HepG2 (cell line): ENCODE results near the gene ITSN2. TPM values are rescaled to one million over a fixed set of nuclear protein-coding genes. Genes with fewer than 3 reads are reported as not detected.

ENCODE experiments used
- AKAP8 ChIP-seq: sonication (generic); formaldehyde crosslinking; IDR thresholded peaks from 2 replicates; pipeline ENCODE4 v1.5.1; 2020; ENCODE audit warnings: mild to moderate bottlenecking, missing genetic modification reagents
- ATF7 ChIP-seq, 2 experiments: fragments of 450-650 bp in 1 of 2; sonication (generic) in 1 of 2; formaldehyde crosslinking in 1 of 2; IDR thresholded peaks; 2 replicates each; pipeline versions ENCODE4 v1.4.0 to v1.6.1; 2016 to 2020; ENCODE audit warnings: antibody characterized with exemption in 1 of 2, mild to moderate bottlenecking in 1 of 2, missing genetic modification reagents in 1 of 2
- FOXP1 ChIP-seq, 2 experiments: fragments of 450-650 bp in 1 of 2; IDR thresholded peaks; 2 replicates each; pipeline ENCODE4 v1.6.1; 2017 to 2018; ENCODE audit warnings: antibody characterized with exemption in 1 of 2
- HOXD1 ChIP-seq: sonication (generic); formaldehyde crosslinking; IDR thresholded peaks from 2 replicates; pipeline ENCODE4 v1.5.0; 2020; ENCODE audit warnings: missing genetic modification reagents
- JUND ChIP-seq: sonication (generic); formaldehyde crosslinking; IDR thresholded peaks from 2 replicates; pipeline ENCODE4 v1.8.0; 2022; ENCODE audit warnings: mild to moderate bottlenecking, missing genetic modification reagents
- LBX2 ChIP-seq: sonication (generic); formaldehyde crosslinking; IDR thresholded peaks from 2 replicates; pipeline ENCODE4 v1.5.0; 2020; ENCODE audit warnings: missing genetic modification reagents, mild to moderate bottlenecking, borderline replicate concordance
- NKX3-1 ChIP-seq: sonication (generic); formaldehyde crosslinking; IDR thresholded peaks from 2 replicates; pipeline ENCODE4 v1.5.0; 2020; ENCODE audit warnings: missing genetic modification reagents
- SMAD9 ChIP-seq: sonication (generic); formaldehyde crosslinking; IDR thresholded peaks from 2 replicates; pipeline ENCODE4 v1.5.1; 2020; ENCODE audit warnings: mild to moderate bottlenecking, missing genetic modification reagents
- TARDBP ChIP-seq: sonication (generic); formaldehyde crosslinking; IDR thresholded peaks from 2 replicates; pipeline ENCODE4 v1.8.0; 2022; ENCODE audit warnings: mild to moderate bottlenecking, missing genetic modification reagents
- TCF12 ChIP-seq, 2 experiments: fragments of 450-650 bp in 1 of 2; sonication (generic) in 1 of 2; formaldehyde crosslinking in 1 of 2; IDR thresholded peaks; 2 replicates each; pipeline versions ENCODE4 v1.6.1 to v1.8.0; 2017 to 2022; ENCODE audit warnings: antibody characterized with exemption in 1 of 2, mild to moderate bottlenecking in 1 of 2, missing genetic modification reagents in 1 of 2, moderate library complexity in 1 of 2
- ZBTB21 ChIP-seq: sonication (generic); formaldehyde crosslinking; IDR thresholded peaks from 2 replicates; pipeline ENCODE4 v1.4.0; 2020; ENCODE audit warnings: missing genetic modification reagents
- ZBTB39 ChIP-seq: sonication (generic); formaldehyde crosslinking; IDR thresholded peaks from 2 replicates; pipeline ENCODE4 v1.5.0; 2020; ENCODE audit warnings: missing genetic modification reagents
- ZFP36L2 ChIP-seq: sonication (generic); formaldehyde crosslinking; IDR thresholded peaks from 2 replicates; pipeline ENCODE4 v1.4.0; 2020; ENCODE audit warnings: missing genetic modification reagents
- ZMYM4 ChIP-seq: sonication (generic); formaldehyde crosslinking; IDR thresholded peaks from 2 replicates; pipeline ENCODE4 v1.8.1; 2023; ENCODE audit warnings: mild to moderate bottlenecking, missing genetic modification reagents
- ZNF263 ChIP-seq: sonication (generic); formaldehyde crosslinking; IDR thresholded peaks from 2 replicates; pipeline ENCODE4 v1.4.0; 2020; ENCODE audit warnings: missing genetic modification reagents
- ZNF547 ChIP-seq: sonication (generic); formaldehyde crosslinking; IDR thresholded peaks from 2 replicates; pipeline ENCODE4 v1.5.1; 2020; ENCODE audit warnings: mild to moderate bottlenecking, missing genetic modification reagents
- ZNF564 ChIP-seq: sonication (generic); formaldehyde crosslinking; IDR thresholded peaks from 2 replicates; pipeline ENCODE4 v1.8.1; 2023; ENCODE audit warnings: mild to moderate bottlenecking, missing genetic modification reagents
- ZNF576 ChIP-seq: sonication (generic); formaldehyde crosslinking; IDR thresholded peaks from 2 replicates; pipeline ENCODE4 v1.4.0; 2020; ENCODE audit warnings: mild to moderate bottlenecking, missing genetic modification reagents
- ZNF605 ChIP-seq: sonication (generic); formaldehyde crosslinking; IDR thresholded peaks from 2 replicates; pipeline ENCODE4 v1.8.0; 2022; ENCODE audit warnings: mild to moderate bottlenecking, missing genetic modification reagents
- ZNF646 ChIP-seq: sonication (generic); formaldehyde crosslinking; IDR thresholded peaks from 2 replicates; pipeline ENCODE4 v1.9.0; 2021; ENCODE audit warnings: mild to moderate bottlenecking, missing genetic modification reagents
- ZSCAN21 ChIP-seq: sonication (generic); formaldehyde crosslinking; IDR thresholded peaks from 2 replicates; pipeline ENCODE4 v1.8.0; 2022; ENCODE audit warnings: mild to moderate bottlenecking, missing genetic modification reagents, moderate library complexity, borderline replicate concordance
- polyA plus RNA-seq, 8 experiments: library from polyadenylated mRNA; depleted of rRNA in 3 of 8; stranded (reverse) in 7 of 8; unstranded in 1 of 8; fragments of >200 nt; fragmentation: Illumina TruSeq in 4 of 8; extraction: Trizol in 4 of 8; gene quantifications; 2 replicates each; pipeline versions ENCODE4 v1.2.1 to v1.2.3, GENCODE V29; 2011 to 2016; ENCODE audit warnings: low read depth in 4 of 8, missing spikeins in 1 of 8, mixed read lengths in 1 of 8; ENCODE audit not compliant: insufficient read depth in 1 of 8
- total RNA-seq, 5 experiments: library from RNA; depleted of rRNA; stranded (reverse); fragments of >200 nt; fragmentation: Illumina TruSeq; extraction: Trizol; gene quantifications; 2 replicates each; pipeline ENCODE4 v1.2.3, GENCODE V29; 2016; ENCODE audit warnings: low read depth in 1 of 5

The ITSN2 gene
- total and polyA plus RNA-seq, 2 of the 13 experiments (the other 11 are each of a cell fraction or from before 2014, with no cell fraction given), result 26.0 to 26.6 TPM

GRCh38 chr2:24164416-24164973, 195.8 kb downstream of the ITSN2 start (continued):
- no peak for TF ChIP-seq ZBTB21
- no peak for TF ChIP-seq ZNF646 (CRISPR knock-in tag)
- TF ChIP-seq ZFP36L2 (CRISPR knock-in tag), result no peak
- no peak for TF ChIP-seq ZBTB39 (CRISPR knock-in tag)
- no peak for TF ChIP-seq FOXP1 (IDR thresholded peaks at IDR 0.05)
- TF ChIP-seq FOXP1 (CRISPR knock-in tag; IDR thresholded peaks at IDR 0.05), result no peak
- TF ChIP-seq ZSCAN21 (CRISPR knock-in tag), result no peak
- peak; percentile 52; the same call in 1 of the 2 replicates for TF ChIP-seq TARDBP (CRISPR knock-in tag)
- no peak for TF ChIP-seq ATF7 (IDR thresholded peaks at IDR 0.05)
- TF ChIP-seq ATF7 (CRISPR knock-in tag; IDR thresholded peaks at IDR 0.05), result no peak
- TF ChIP-seq HOXD1 (CRISPR knock-in tag), result no peak
- TF ChIP-seq ZNF547 (CRISPR knock-in tag), result no peak
- no peak for TF ChIP-seq ZNF564 (CRISPR knock-in tag)
- 0 out of 2 replicates have a peak, but pooled peaks have one; percentile 21 for TF ChIP-seq ZNF263 (CRISPR knock-in tag)
- no peak for TF ChIP-seq ZNF576 (CRISPR knock-in tag)
- no peak for TF ChIP-seq LBX2
- TF ChIP-seq JUND (CRISPR knock-in tag), result no peak
- TF ChIP-seq SMAD9 (CRISPR knock-in tag), result no peak
- TF ChIP-seq ZNF605 (CRISPR knock-in tag), result no peak
- no peak for TF ChIP-seq TCF12 (IDR thresholded peaks at IDR 0.05)
- 0 out of 2 replicates have a peak, but pooled peaks have one; percentile 18 for TF ChIP-seq TCF12 (CRISPR knock-in tag; IDR thresholded peaks at IDR 0.05)
- TF ChIP-seq ZMYM4 (CRISPR knock-in tag), result peak; percentile 72; the same call in 1 of the 2 replicates
- TF ChIP-seq AKAP8, result no peak
- no peak for TF ChIP-seq NKX3-1 (CRISPR knock-in tag)
